HCT116 (cell line): ENCODE data around the gene ABHD16A. TPM values are rescaled to one million over a fixed set of nuclear protein-coding genes. Genes with fewer than 3 reads are reported as not detected.

ENCODE experiments used
- ATAC-seq: fragments of 200-7000 bp; cut with Tn5 transposase; 2 replicates; pipeline ENCODE4 v1.9.1; 2020; ENCODE audit warnings: mild to moderate bottlenecking, moderate library complexity
- BruUV-seq: library from RNA; stranded (reverse); fragments of 400-500 nt; replicated peaks from 2 replicates; lab custom pipeline; 2021; lab: Mats Ljungman, UMichigan
- CTCF ChIA-PET: fragments of 300-600 bp; sonication (Branson Sonifier 250); formaldehyde crosslinking; loops from one replicate; lab custom pipeline; 2021; ENCODE audit warnings: antibody characterized with exemption; lab: Charles Lee
- POLR2A ChIA-PET: fragments of 300-600, 350-600 bp; sonication (Branson Sonifier 250); formaldehyde crosslinking; loops from one replicate; lab custom pipeline; 2021; ENCODE audit warnings: antibody characterized with exemption; lab: Charles Lee
- RAD21 ChIA-PET, 2 experiments: fragments of 300-600 bp; sonication (Branson Sonifier 250); formaldehyde crosslinking; loops; one replicate each; lab custom pipeline; 2023; ENCODE audit warnings: low total read pairs in 2 of 2; ENCODE audit not compliant: uncharacterized antibody in 2 of 2, unreplicated experiment in 2 of 2, low non-redundant PET in 1 of 2; lab: Charles Lee
- DNase-seq: peaks from one replicate; pipeline ENCODE4 v3.0.0-alpha.2; 2010; ENCODE audit warnings: low read depth, low spot score
- H2AFZ ChIP-seq: fragments of 200-600 bp; shearing (Covaris generic), sonication (generic); 2 replicates; pipeline ENCODE4 v1.6.1; 2017; ENCODE audit warnings: low read depth, mixed run types, mixed read lengths, antibody characterized with exemption, low read length; ENCODE audit not compliant: poor library complexity, severe bottlenecking
- H3K27ac ChIP-seq: 2 replicates; pipeline ENCODE4 v1.5.1; 2012; ENCODE audit warnings: low read depth, low read length
- H3K27me3 ChIP-seq: fragments of 200-600 bp; sonication (generic); 2 replicates; pipeline ENCODE4 v1.6.1; 2016; ENCODE audit warnings: mixed run types, low read length, mixed read lengths; ENCODE audit not compliant: insufficient read depth
- H3K36me3 ChIP-seq, 2 experiments: fragments of 200-500 bp in 1 of 2; fragments of 200-600 bp in 1 of 2; sonication (Bioruptor generic) in 1 of 2; sonication (generic) in 1 of 2; 2 replicates each; pipeline versions ENCODE4 v1.5.1 to v1.6.1; 2014 to 2016; ENCODE audit warnings: low read length in 2 of 2, inconsistent platforms in 1 of 2, mixed read lengths in 1 of 2, mixed run types in 1 of 2; ENCODE audit not compliant: insufficient read depth in 2 of 2, control insufficient read depth in 1 of 2
- H3K4me1 ChIP-seq, 2 experiments: fragments of 200-600 bp in 1 of 2; sonication (generic) in 1 of 2; 2 replicates each; pipeline versions ENCODE4 v1.5.1 to v1.6.1; 2012 to 2017; ENCODE audit warnings: low read length in 2 of 2, inconsistent platforms in 1 of 2, mild to moderate bottlenecking in 1 of 2, mixed read lengths in 1 of 2, mixed run types in 1 of 2, moderate library complexity in 1 of 2; ENCODE audit not compliant: insufficient read depth in 2 of 2, control insufficient read depth in 1 of 2
- H3K4me2 ChIP-seq: fragments of 200-600 bp; sonication (generic); 2 replicates; pipeline ENCODE4 v1.6.1; 2017; ENCODE audit warnings: mixed run types, low read length, mixed read lengths
- H3K4me3 ChIP-seq, 2 experiments: fragments of 200-600 bp in 1 of 2; sonication (generic) in 1 of 2; replicated peaks in 1 of 2; 2 replicates each; pipeline ENCODE4 v1.5.1; 2011 to 2016; ENCODE audit warnings: low read length in 2 of 2, control low read depth in 1 of 2, low read depth in 1 of 2, mild to moderate bottlenecking in 1 of 2, mixed read lengths in 1 of 2, mixed run types in 1 of 2
- H3K79me2 ChIP-seq: fragments of 200-600 bp; sonication (generic); 2 replicates; pipeline ENCODE4 v1.6.1; 2017; ENCODE audit warnings: mild to moderate bottlenecking, mixed run types, low read length, moderate library complexity, mixed read lengths; ENCODE audit not compliant: insufficient read depth
- H3K9ac ChIP-seq: fragments of 200-600 bp; sonication (generic); 2 replicates; pipeline ENCODE4 v1.6.1; 2016; ENCODE audit warnings: low read length, mixed read lengths
- H3K9me2 ChIP-seq: fragments of 200-600 bp; sonication (generic), shearing (Covaris generic); 2 replicates; pipeline ENCODE4 v1.6.1; 2017; ENCODE audit warnings: mixed run types, mild to moderate bottlenecking, moderate library complexity; ENCODE audit not compliant: insufficient read depth
- H3K9me3 ChIP-seq, 2 experiments: fragments of 200-500 bp in 1 of 2; fragments of 200-600 bp in 1 of 2; sonication (Bioruptor generic) in 1 of 2; sonication (generic) in 1 of 2; 2 replicates each; pipeline ENCODE4 v1.6.1; 2014 to 2017; ENCODE audit warnings: low read length in 2 of 2, mixed read lengths in 2 of 2, inconsistent platforms in 1 of 2, low read depth in 1 of 2, mild to moderate bottlenecking in 1 of 2, mixed run types in 1 of 2, moderate library complexity in 1 of 2; ENCODE audit not compliant: control insufficient read depth in 1 of 2, insufficient read depth in 1 of 2
- H4K20me1 ChIP-seq: fragments of 200-600 bp; sonication (generic), shearing (Covaris generic); 2 replicates; pipeline ENCODE4 v1.6.1; 2017; ENCODE audit warnings: mixed run types, mild to moderate bottlenecking, moderate library complexity; ENCODE audit not compliant: insufficient read depth
- CEBPB ChIP-seq: IDR thresholded peaks from 2 replicates; pipeline ENCODE4 v1.6.1; 2012; ENCODE audit warnings: low read depth
- CTCF ChIP-seq, 3 experiments: fragments of 200-600 bp in 1 of 3; sonication (generic) in 1 of 3; IDR thresholded peaks in 2 of 3; conservative IDR thresholded peaks in 1 of 3; 2 replicates each; pipeline ENCODE4 v1.5.1; 2012 to 2017; ENCODE audit warnings: low read depth in 2 of 3, low read length in 2 of 3, antibody characterized with exemption in 1 of 3, borderline replicate concordance in 1 of 3, control low read depth in 1 of 3, mild to moderate bottlenecking in 1 of 3, mixed read lengths in 1 of 3, mixed run types in 1 of 3, moderate library complexity in 1 of 3; ENCODE audit not compliant: insufficient read depth in 1 of 3
- EGR1 ChIP-seq: IDR thresholded peaks from 2 replicates; pipeline ENCODE4 v1.6.1; 2012; ENCODE audit warnings: low read depth
- FOSL1 ChIP-seq: IDR thresholded peaks from 2 replicates; pipeline ENCODE4 v1.6.1; 2012; ENCODE audit warnings: low read depth
- JUND ChIP-seq: IDR thresholded peaks from 2 replicates; pipeline ENCODE4 v1.6.1; 2012
- MAX ChIP-seq: IDR thresholded peaks from 2 replicates; pipeline ENCODE4 v1.6.1; 2012
- POLR2AphosphoS5 ChIP-seq: IDR thresholded peaks from 2 replicates; pipeline ENCODE4 v1.6.1; 2011; ENCODE audit warnings: mild to moderate bottlenecking, low read depth, low read length, moderate library complexity
- ZFX ChIP-seq: fragments of 450-650 bp; IDR thresholded peaks from 2 replicates; pipeline ENCODE4 v1.6.1; 2017
- intact Hi-C: fragments of 100-400 bp; cut with micrococcal nuclease; formaldehyde crosslinking; loops from 2 replicates; pipeline ENCODE4 v1.10.0; 2022
- total RNA-seq: library from RNA; stranded (reverse); gene quantifications from one replicate; pipeline ENCODE4 v1.2.1, GENCODE V29; 2021; ENCODE audit not compliant: unreplicated experiment

Gene ABHD16A
- total RNA-seq, 1 experiment from 2014 or later: 32.4 TPM

- no peak for TF ChIP-seq CTCF (IDR thresholded peaks at IDR 0.05 in 2 of 3, conservative IDR thresholded peaks at IDR 0.05 in 1 of 3; ENCODE audit: borderline replicate concordance in 1 of 3, insufficient read depth in 1 of 3, low read depth in 2 of 3, low read length in 2 of 3)
- no peak for TF ChIP-seq FOSL1
- no peak for TF ChIP-seq EGR1
- TF ChIP-seq JUND: no peak
- no peak for TF ChIP-seq POLR2AphosphoS5
- TF ChIP-seq CEBPB: no peak
- no peak for TF ChIP-seq MAX
- TF ChIP-seq, all 23 proteins: peak for 0
Measured at GRCh38 chr6:31730631-31731086, 27.5 kb upstream of the ABHD16A start (continued).

- Histone ChIP-seq H3K4me3 (peak overlapping the region; percentile 70 to 72), H4K20me1 (no peaks in the 10 kb centered on the region; the same call in 1 of the 2 replicates), H3K79me2 (peaks cover 30% of the 10 kb centered on the region), H3K36me3 (peaks cover 28 to 31% of the 10 kb centered on the region in 2 experiments), H3K27me3 (no peaks in the 10 kb centered on the region), H3K4me1 (peaks cover 12 to 39% of the 10 kb centered on the region in 2 experiments), H3K9me3 (no peaks in the 10 kb centered on the region), H2AFZ (no peak overlapping the region), H3K4me2 (peak overlapping the region; percentile 98), H3K9ac (peak overlapping the region; percentile 72), H3K9me2 (no peaks in the 10 kb centered on the region), H3K27ac (peak overlapping the region; percentile 90)
- POLR2A ChIA-PET: interaction anchor here (1.4 to 2.2 kb wide), 4 partner anchors 9 to 97 kb away, joined by 5 to 12 read pairs (median 9); partner anchors contain the start of genes ABHD16A, HSPA1B and MSH5
- CTCF ChIA-PET: interaction anchor here (0.6 to 2.3 kb wide), 5 partner anchors 8 to 132 kb away, joined by 3 to 13 read pairs (median 4); partner anchors contain the start of gene NEU1
- intact Hi-C loops: loop anchor here (2.0 kb wide), 1 partner anchor 49 kb away; the partner anchor contains the start of gene LY6G5C
- ATAC-seq (peak; percentile 79), DNase-seq (peak; percentile 56)
- no TSS peak for BruUV-seq
- TF ChIP-seq ZFX (no peak), JUND (no peak), POLR2AphosphoS5 (peak; percentile 89)
- RAD21 ChIA-PET: interaction anchor here in 1 of 2 experiments (0.6 to 0.7 kb wide), 2 partner anchors 19 to 27 kb away, joined by 3 read pairs; partner anchors contain the start of gene ABHD16A
Measured at GRCh38 chr6:31729979-31730630, 27.0 kb upstream of the ABHD16A start.
